ENCODE data around the gene TMIGD1. TPM values are rescaled to one million over a fixed set of nuclear protein-coding genes. Genes with fewer than 3 reads are reported as not detected.

The TMIGD1 gene
- total RNA-seq, 1 donor from 2014 or later = not detected

DNA sequence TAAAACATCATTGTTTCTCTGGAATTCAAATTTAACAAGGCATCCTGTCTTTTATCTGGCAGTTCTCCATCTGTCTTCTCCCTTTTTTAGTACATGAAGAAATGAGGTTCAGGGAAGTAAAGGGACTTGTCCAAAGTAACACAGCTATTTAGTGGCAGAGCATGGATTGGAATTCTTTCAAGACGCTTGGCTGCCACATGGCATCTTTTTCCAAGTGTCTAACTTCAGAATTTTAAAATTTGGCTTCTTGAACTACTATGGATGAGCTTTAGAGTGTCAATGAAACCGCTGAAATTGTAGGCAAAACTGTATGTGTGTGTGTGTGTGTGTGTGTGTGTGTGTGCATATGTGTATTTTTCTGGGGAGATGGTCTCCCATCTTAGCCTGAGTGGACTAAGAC, 5.2 kb upstream of the TMIGD1 start:
- no peak for DNase-seq (ENCODE audit: low spot score)
- intact Hi-C loops (cut with DNase I) = no loop called here

DNA sequence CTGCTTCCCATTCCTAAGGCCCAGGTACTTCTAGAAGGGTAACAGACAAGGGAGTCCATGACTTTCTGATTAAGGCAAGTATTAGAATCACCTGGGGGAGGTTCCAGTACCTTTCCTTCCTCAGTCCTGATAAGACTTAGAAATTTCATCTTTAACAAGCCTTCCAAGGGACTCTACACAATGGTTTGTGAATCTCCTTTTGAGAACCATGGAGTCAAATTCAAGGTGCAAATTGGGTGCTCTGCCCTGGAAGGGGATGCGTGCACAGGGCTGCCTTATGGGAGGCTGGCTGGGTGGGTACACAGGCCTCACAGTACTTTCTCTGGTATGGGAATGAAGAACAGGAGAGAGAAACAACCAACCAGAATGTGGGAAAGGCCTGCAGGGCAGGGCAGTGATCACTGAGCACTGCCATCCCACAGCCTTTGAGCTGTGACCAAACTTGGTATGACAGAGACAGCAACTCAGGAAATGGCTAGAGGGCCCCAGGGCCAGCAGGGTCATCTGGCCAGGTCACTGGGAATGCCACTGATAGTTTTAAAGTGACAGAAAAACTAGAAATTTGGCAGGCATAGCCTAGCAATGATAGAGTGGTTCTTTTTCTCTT, 3.6 kb upstream of the TMIGD1 start:
- intact Hi-C loops (cut with DNase I) = no loop called here
- no peak for DNase-seq (ENCODE audit: low spot score)

DNA sequence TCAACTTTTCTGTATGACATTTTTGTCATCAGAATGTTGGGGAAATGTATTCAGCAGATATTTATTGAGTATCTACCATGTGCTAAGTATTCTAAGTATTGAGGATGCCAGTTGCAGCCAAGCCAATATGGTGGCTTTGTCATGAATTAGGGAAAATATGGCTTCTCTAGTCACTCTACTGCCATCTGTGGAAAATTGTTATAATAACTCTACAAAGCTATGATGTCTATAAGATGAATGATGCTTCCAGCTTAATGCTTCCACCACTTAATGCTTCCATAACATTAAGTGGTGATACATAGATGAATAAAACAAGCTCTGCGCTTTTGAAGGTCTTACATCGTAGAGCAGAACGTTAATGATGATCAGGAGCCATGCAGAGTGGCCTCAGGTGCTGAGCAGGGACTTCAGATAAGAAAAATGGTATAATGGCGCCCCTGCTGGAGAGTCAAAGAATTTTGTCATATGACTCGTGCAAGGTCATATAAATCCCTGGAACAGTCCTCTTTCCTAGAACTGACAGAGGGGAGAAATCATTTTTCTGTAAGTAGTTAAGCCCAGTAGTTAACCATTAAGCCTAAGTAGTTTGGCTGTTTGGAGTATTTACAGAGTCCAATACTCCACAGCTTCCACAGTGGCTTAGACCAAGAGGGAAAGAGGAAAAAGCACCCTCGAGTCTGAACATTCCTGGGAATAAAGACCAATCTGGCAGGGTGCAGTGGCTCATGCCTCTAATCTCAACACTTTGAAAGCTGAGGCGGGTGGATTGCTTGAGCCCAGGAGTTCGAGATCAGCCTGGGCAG, 2.7 kb upstream of the TMIGD1 start:
- intact Hi-C loops (cut with DNase I) = no loop called here
- DNase-seq (ENCODE audit: low spot score) = no peak

DNA sequence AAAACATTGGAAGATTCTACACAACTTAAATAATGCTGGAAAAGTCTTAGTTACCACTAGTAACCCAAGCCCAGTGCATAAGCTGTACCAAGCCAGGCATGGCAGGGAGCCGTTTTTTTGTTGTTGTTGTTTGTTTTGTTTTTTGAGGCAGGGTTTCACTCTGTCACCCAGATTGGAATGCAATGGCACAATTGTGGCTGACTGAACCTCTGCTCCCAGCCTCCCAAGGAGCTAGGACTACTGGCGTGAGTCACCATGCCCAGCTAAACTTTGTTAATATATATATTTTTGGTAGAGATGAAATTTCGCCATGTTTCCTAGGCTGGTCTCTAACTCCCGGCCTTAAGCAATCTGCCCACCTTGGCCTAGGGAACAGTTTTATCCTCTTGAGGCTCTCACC, 564 bp upstream of the TMIGD1 start:
- DNase-seq (ENCODE audit: low spot score) = no peak
- intact Hi-C loops (cut with DNase I) = no loop called here

DNA sequence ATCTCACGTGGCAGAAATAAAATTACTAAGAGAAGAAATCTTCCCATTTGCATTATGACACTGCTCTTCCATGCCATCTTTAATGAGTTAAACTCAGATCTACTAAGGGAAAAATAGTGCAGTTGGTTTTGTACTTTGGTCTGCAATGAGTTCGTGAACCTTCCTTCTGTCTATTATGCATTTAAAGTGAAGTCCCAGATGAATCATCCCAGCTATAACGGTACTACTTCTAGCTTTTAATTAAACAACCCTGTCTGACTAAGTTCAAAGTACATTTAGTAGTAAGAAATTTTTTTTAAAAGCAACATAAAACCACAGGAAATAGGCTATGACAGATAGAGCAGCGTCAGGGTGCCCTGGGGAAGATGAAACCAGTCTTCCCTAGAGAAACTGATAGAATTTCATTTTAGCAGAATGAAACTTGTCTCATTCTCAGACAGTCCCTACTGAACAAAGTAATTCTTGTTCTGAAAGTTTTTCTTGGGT, 1.8 kb downstream of the TMIGD1 start:
- DNase-seq (ENCODE audit: low spot score) = no peak
- intact Hi-C loops (cut with DNase I) = no loop called here

DNA sequence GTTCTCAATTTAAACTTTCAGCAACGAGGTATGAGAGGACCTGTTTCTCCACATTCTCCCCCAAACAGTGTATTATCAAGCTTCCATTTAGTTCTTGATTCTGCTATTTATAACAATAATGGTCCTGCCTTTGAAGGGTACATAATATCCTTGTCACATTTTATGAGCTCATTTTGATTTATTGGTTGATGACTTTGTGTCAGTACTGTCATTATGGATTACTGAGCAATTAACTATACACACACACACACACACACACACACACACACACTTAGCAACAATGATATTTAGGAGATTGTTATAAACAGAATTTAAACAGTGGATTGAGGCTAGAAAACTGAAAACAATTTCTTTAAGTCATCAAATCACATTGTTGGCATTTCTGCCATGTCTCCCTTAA, 7.0 kb downstream of the TMIGD1 start:
- intact Hi-C loops (cut with DNase I) = no loop called here
- DNase-seq (ENCODE audit: low spot score) = no peak

DNA sequence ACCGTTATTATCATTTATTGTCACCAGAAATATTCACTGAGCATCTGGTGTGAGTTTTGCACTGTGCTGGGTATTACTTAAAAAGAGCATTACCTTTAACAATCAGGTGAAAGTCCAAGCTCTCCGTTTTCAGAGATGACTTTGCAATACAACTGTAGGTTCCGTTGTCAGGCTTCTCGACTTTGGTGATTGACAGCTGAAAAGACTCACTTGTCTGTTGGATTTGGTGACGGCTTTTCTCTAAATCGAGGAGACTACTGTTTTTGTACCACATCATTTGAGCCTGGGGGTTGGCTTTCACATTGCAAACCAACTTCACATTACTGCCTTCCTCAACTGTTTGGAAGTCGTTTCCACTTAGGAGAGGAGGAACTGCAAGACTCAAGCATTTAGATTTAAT, 9.1 kb downstream of the TMIGD1 start:
- DNase-seq (ENCODE audit: low spot score) = no peak
- intact Hi-C loops (cut with DNase I) = no loop called here

DNA sequence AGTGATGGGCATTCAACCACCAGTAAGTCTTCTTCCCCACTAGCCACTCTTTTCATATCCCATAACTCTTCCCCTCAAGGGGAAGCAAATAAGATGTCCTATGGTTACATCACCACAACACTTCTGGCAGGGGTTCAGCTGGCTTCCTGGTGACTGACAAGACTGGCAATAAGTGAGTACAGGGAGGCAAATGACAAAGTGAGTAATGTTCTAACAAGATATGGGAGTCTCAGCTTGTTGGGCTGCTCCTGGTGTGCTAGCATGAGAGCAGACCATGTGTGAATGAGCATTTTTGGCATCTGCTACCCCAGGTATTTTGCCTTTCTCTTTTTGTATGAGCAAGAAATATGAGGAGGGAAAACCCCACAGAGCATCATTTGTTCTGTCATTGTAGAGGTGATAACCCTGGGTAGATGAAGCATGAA, 9.9 kb downstream of the TMIGD1 start:
- intact Hi-C loops (cut with DNase I) = no loop called here
- DNase-seq (ENCODE audit: low spot score) = no peak

DNA sequence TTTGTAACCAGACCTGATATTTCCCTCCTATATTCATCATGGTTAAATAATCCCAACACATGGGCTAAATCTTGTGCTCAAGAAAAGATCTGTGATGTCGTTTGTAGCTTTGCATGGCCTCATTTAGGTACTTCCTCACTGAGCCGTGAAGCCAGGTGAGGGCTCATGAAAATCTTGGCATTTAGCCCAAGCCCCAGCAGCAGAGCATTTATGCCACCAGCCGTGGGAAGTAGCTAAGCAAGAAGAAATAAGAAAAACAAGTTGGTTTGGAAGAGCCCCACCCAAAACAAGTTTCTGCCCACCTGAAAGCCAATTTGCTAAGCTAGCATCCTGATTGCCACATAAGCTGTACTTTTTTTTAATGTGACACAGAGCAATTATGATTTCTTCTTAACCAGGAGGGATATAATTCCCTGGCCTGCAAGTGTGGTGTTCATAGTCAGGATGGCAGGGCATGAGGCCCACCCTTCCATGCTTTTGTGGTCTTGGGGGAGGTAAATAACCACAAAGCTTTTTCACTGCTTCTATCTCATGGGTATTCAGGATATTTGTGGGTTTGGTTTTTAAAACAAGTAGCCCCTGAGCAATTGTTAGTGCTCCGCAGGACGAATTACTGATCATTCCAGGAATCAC, 10.5 kb downstream of the TMIGD1 start:
- intact Hi-C loops (cut with DNase I) = no loop called here
- DNase-seq (ENCODE audit: low spot score) = no peak

DNA sequence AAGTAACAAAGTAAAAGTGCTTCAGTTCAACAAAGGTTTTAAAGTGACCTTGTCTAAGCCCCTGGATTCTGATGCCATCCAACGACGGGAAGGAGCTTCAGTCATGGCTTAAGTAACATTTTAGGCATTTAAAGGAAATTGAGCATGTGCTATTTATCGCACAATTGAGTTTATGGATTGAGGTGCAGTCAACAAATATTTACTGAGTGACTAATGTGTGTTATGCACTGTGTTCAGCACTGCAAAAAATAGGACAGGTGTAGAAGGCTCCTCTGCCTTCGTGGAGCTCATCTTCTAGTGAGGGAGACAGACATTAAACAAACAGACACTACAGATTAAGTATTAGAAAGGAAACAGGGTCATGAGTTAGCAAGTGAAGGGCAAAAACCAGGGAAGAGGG, 12.5 kb downstream of the TMIGD1 start:
- intact Hi-C loops (cut with DNase I) = no loop called here
- no peak for DNase-seq (ENCODE audit: low spot score)

DNA sequence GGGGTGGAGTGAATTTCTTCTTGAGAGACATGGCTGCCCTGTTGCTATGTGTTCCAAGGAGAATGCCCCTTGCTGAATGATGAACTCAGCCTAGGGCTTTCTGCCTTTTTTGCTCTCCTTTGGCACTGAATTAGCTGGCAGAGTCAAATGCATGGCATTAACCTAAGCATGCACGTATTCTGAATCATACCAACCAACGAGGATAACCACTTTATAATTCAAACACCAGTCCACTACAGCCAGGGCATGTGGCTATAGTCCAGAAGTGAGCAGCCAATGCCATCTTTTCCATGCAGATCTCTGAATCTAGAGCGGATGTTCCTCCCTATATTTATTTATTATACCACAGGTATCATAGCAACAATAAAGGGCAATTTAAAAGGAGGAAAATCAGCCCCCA, 15.7 kb downstream of the TMIGD1 start:
- DNase-seq (ENCODE audit: low spot score) = no peak
- intact Hi-C loops (cut with DNase I) = no loop called here

DNA sequence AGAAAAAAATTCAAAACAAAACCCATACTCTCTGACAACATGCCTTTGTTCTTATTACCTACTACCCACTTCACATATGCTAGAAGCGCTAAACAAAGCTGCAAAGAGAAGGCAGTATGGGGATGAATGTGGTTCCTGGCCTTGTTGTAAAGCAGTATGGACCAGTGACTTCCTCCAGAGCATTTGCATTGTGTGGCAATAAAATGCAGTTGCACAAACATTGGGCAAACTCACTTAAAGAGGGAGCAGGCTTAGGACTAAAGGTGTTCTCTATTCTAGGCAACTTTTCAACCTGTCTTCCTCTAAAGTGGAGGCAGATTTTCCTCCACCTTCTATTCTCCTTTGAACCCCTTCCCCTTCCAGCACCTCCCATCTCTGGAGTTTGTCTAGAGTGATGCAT, 17.1 kb downstream of the TMIGD1 start:
- DNase-seq (ENCODE audit: low spot score) = no peak
- intact Hi-C loops (cut with DNase I) = no loop called here

DNA sequence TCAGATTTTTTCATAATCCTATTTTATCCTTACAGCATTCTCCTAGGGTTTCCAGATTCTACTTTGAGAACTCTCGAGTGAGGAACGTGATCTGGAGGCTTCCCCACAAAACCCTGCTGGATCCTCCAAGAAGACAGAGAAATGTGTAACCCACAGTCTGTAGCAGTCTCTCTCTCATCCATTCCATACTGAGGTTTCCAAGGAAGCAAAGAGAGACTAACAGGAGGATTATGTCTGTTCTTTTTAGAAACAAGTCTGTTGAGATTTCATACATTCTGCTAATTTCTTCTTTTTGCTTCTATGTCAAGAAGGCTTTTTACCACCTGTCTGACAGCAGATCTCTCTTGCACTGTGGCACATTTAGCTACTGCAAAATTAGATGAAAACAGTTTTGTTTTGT, 18.8 kb downstream of the TMIGD1 start:
- DNase-seq (ENCODE audit: low spot score) = no peak
- intact Hi-C loops (cut with DNase I) = no loop called here

DNA sequence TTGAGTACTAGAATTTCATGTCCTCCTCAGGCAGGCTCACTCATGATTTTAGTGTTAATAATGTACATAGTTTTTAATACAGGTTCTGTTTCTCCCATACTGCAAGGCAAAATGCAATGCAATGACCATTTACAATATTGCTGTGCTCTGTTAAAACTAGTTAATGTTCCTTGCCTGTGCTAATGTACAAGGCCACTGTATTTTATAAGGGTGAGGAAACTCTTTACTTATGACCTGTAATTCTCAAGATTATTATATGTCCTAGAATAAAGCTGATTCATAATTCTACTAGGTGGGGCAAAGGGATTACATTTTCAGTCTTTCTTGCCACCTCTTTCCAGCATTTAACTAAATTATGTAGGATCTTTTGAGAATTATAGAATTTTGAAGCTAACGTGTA, 19.4 kb downstream of the TMIGD1 start:
- no peak for DNase-seq (ENCODE audit: low spot score)
- intact Hi-C loops (cut with DNase I) = no loop called here

DNA sequence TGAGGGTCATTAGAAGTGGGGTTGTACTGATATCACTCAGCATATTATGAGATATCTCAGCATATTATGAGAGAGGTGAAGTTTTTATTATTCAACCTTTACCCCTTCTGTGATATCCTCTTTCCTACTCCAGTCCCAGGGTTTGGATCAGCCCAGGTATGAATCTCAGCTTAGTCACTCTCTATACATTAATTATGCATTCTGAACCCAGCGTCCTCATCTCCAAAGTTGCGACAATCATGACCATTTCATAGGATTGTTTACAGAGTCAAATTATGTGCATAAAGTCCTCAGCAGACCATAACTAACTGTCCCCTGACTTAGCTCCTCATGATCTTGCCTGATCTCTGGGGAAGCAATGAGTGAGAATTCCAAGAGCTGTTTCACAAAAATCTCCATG, 21.6 kb downstream of the TMIGD1 start:
- intact Hi-C loops (cut with DNase I) = no loop called here

DNA sequence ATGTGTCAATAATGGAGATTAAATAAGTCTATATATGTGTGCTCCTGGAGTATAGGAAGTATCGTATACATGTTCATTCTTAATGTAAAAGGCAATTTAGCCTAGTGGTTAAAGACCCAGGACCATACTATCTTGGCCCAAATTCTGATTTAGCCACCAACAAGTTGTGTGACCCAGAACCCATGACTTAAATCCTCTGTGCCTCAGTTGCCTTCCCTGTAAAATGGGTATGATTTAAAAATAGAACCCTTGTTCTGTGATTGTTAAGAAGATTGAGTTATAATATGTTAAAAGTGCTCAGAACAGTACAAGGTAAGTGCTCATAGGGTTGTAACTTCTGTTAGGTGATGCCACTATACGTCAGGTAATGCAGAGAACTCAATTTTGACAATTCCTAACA, 23.3 kb downstream of the TMIGD1 start:
- DNase-seq (ENCODE audit: low spot score) = no peak
- intact Hi-C loops (cut with DNase I) = no loop called here

More for the DNA sequence above, 21.6 kb downstream of the TMIGD1 start:
- DNase-seq (ENCODE audit: low spot score) = no peak

DNA sequence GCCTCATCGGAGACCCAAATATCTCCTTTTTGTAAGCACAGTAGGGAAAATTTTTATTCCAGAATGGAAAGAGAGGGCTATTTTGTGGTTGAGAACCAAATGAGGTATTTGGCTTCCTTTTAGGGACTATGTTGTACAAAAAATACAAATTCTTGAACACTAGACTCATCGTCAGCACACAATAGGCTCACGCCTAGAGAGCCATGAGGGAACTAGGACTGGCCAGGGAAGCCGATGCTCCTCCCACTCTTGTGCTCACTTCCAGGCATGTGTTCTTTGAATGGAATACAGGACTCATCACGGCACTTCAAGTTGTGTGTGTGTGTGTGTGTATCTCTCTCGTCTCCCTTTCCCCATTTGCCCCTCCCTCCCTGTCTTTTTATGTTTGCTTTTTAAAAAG, 24.3 kb downstream of the TMIGD1 start:
- intact Hi-C loops (cut with DNase I) = no loop called here
- DNase-seq (ENCODE audit: low spot score) = no peak

DNA sequence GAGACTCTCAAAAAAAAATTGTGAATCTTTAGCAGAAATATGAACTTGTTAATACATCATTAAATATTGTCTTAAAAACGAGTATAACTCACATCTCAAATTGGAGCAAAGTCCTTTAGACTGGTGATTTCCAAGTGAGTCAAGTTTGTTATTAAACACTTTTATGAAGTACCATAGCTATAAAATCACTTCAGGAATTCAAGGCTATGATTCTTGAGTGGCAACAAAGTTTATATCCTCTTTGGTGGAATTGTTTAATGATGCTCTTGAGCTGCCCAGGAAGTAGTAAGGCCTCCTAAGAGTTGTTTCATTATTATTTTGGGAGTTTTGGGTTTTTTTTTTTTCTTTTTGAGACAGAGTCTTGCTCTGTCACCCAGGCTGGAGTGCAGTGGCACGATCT, 25.5 kb downstream of the TMIGD1 start:
- no peak for DNase-seq (ENCODE audit: low spot score)
- intact Hi-C loops (cut with DNase I) = no loop called here

DNA sequence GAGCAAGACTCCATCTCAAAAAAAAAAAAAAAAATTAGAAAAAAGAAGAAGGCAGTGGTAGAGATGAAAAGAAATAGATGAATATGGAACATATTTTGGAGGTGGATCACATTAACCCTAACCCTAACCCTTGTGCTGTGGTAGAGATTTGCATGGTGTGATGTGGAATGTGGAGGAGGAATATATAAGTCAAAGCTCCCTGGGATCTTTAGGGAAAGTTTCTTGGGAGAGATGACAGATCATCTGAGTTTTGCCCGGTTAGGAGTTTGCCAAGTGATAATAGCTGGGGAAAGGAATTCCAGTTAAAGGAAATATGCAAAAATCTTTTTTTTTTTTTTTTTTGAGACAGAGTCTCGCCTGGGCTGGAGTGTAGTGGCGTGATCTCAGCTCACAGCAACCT, 29.1 kb downstream of the TMIGD1 start:
- DNase-seq (ENCODE audit: low spot score) = no peak
- intact Hi-C loops (cut with DNase I) = no loop called here

DNA sequence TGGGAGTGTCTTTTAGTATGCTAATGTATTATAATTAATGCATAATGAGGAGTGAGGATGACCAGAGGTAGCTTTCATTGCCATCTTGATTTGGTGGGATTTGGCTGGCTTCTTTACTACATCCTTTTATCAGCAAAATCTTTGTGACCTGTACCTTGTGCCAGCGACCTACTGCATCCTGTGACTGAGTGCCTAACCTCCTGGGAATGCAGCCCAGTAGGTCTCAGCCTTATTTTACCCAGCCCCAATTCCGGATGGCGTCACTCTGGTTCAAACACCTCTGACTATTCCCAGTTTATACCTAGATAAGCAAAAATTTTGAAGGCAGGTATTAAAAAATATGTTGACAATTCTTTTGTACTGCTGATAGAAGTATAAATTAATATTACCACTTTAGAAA, 31.6 kb downstream of the TMIGD1 start:
- DNase-seq (ENCODE audit: low spot score) = no peak
- intact Hi-C loops (cut with DNase I) = no loop called here

DNA sequence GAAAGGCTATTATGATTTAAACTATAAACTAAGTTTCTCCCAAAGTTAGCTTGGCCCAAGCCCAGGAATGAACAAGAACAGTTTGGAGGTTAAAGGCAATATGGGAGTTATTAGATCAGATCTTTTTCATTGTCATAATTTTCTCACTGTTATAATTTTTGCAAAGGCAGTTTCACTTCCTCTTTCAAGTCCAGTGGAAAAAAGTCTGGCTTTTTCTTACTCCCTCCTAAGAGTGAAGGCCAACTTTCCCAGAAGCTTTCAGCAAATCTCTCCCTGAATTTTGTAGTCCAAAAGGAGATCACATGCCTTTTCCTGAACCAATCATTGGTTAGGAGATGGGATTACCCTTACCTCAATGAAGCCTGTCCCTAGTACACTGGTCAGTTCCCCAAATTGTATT, 33.0 kb downstream of the TMIGD1 start:
- intact Hi-C loops (cut with DNase I) = no loop called here
- DNase-seq (ENCODE audit: low spot score) = no peak

Data from cardiac septum (tissue), 1 donor.